Measurements from ENCODE around the gene LRRC8D.

The LRRC8D gene

GRCh38 chr1:89934461-89934860, 113.6 kb downstream of the LRRC8D start:
- in situ Hi-C loops (cut with MboI; ENCODE audit: low sequenced_read_pairs) = no loop called here

GRCh38 chr1:89935235-89935634, 114.4 kb downstream of the LRRC8D start:
- in situ Hi-C loops (cut with MboI; ENCODE audit: low sequenced_read_pairs) = no loop called here

- in situ Hi-C loops (cut with MboI; ENCODE audit: low sequenced_read_pairs) = no loop called here
Observed at GRCh38 chr1:89936694-89937093, 115.9 kb downstream of the LRRC8D start.

- in situ Hi-C loops (cut with MboI; ENCODE audit: low sequenced_read_pairs) = no loop called here
Observed at GRCh38 chr1:89938171-89939055, 117.6 kb downstream of the LRRC8D start.

- in situ Hi-C loops (cut with MboI; ENCODE audit: low sequenced_read_pairs) = no loop called here
Observed at GRCh38 chr1:89939059-89939570, 118.3 kb downstream of the LRRC8D start.

- in situ Hi-C loops (cut with MboI; ENCODE audit: low sequenced_read_pairs) = no loop called here
Observed at GRCh38 chr1:89939693-89940438, 119.0 kb downstream of the LRRC8D start.

- in situ Hi-C loops (cut with MboI; ENCODE audit: low sequenced_read_pairs) = no loop called here
Observed at GRCh38 chr1:89941110-89941766, 120.4 kb downstream of the LRRC8D start.

- in situ Hi-C loops (cut with MboI; ENCODE audit: low sequenced_read_pairs) = no loop called here
Observed at GRCh38 chr1:89942014-89942413, 121.2 kb downstream of the LRRC8D start.

- in situ Hi-C loops (cut with MboI; ENCODE audit: low sequenced_read_pairs) = no loop called here
Observed at GRCh38 chr1:89942825-89943658, 122.2 kb downstream of the LRRC8D start.

GRCh38 chr1:89943846-89944781, 123.3 kb downstream of the LRRC8D start:
- in situ Hi-C loops (cut with MboI; ENCODE audit: low sequenced_read_pairs) = no loop called here

- in situ Hi-C loops (cut with MboI; ENCODE audit: low sequenced_read_pairs) = no loop called here
Observed at GRCh38 chr1:89945852-89946476, 125.1 kb downstream of the LRRC8D start.

GRCh38 chr1:89946532-89946931, 125.7 kb downstream of the LRRC8D start:
- in situ Hi-C loops (cut with MboI; ENCODE audit: low sequenced_read_pairs) = no loop called here

GRCh38 chr1:89948722-89949345, 128.0 kb downstream of the LRRC8D start:
- in situ Hi-C loops (cut with MboI; ENCODE audit: low sequenced_read_pairs) = no loop called here

- in situ Hi-C loops (cut with MboI; ENCODE audit: low sequenced_read_pairs) = no loop called here
Observed at GRCh38 chr1:89949991-89950624, 129.3 kb downstream of the LRRC8D start.

- in situ Hi-C loops (cut with MboI; ENCODE audit: low sequenced_read_pairs) = no loop called here
Observed at GRCh38 chr1:89950703-89951102, 129.9 kb downstream of the LRRC8D start.

- in situ Hi-C loops (cut with MboI; ENCODE audit: low sequenced_read_pairs) = no loop called here
Observed at GRCh38 chr1:89951766-89952604, 131.2 kb downstream of the LRRC8D start.

GRCh38 chr1:89952605-89953130, 131.8 kb downstream of the LRRC8D start:
- in situ Hi-C loops (cut with MboI; ENCODE audit: low sequenced_read_pairs) = no loop called here
